Endothelial cell of umbilical vein (primary cell): Measurements from ENCODE around the gene CCNK. TPM values are rescaled to one million over a fixed set of nuclear protein-coding genes. Genes with fewer than 3 reads are reported as not detected.

Source experiments
- BruUV-seq: library from RNA; stranded (reverse); fragments of 400-500 nt; replicated peaks from 2 replicates; lab custom pipeline; 2021; lab: Mats Ljungman, UMichigan
- CTCF ChIA-PET: fragments of 300-600, 350-600 bp; sonication (Branson Sonifier 250); formaldehyde crosslinking; loops from one replicate; lab custom pipeline; 2021; ENCODE audit warnings: antibody characterized with exemption, inconsistent platforms; lab: Charles Lee
- POLR2A ChIA-PET: fragments of 300-600, 350-600 bp; sonication (Branson Sonifier 250); formaldehyde crosslinking; loops from one replicate; lab custom pipeline; 2021; ENCODE audit warnings: antibody characterized with exemption, inconsistent platforms; lab: Charles Lee
- DNase-seq: peaks from one replicate; pipeline ENCODE4 v3.0.0-alpha.2; 2011; ENCODE audit warnings: low read depth, low spot score
- FAIRE-seq: peaks from 2 replicates; lab custom pipeline; 2011; peaks lifted over from hg19 to GRCh38; lab: Jason Lieb, UNC
- H2AFZ ChIP-seq: 2 replicates; pipeline ENCODE4 v1.6.0; 2012; ENCODE audit warnings: low read depth, low read length, control low read depth, inconsistent platforms
- H3K27ac ChIP-seq: 2 replicates; pipeline ENCODE4 v1.5.1; 2011; ENCODE audit warnings: low read depth, mild to moderate bottlenecking, control low read depth, low read length, moderate library complexity; ENCODE audit not compliant: insufficient read depth
- H3K27me3 ChIP-seq, 2 experiments: 2 replicates each; pipeline versions ENCODE4 v1.6.0 to v1.6.1; 2011; ENCODE audit warnings: low read length in 2 of 2, mixed read lengths in 1 of 2; ENCODE audit not compliant: control insufficient read depth in 2 of 2, insufficient read depth in 2 of 2
- H3K36me3 ChIP-seq, 2 experiments: 2 replicates in 1 of 2; 3 replicates in 1 of 2; pipeline ENCODE4 v1.5.1; 2011; ENCODE audit warnings: low read length in 2 of 2, mild to moderate bottlenecking in 1 of 2, moderate library complexity in 1 of 2; ENCODE audit not compliant: control insufficient read depth in 2 of 2, insufficient read depth in 2 of 2; ENCODE audit errors: extremely low read depth in 1 of 2
- H3K4me1 ChIP-seq: 3 replicates; pipeline ENCODE4 v1.5.1; 2011; ENCODE audit warnings: mild to moderate bottlenecking, low read length; ENCODE audit not compliant: control insufficient read depth, insufficient read depth; ENCODE audit errors: extremely low read depth
- H3K4me2 ChIP-seq: 2 replicates; pipeline ENCODE4 v1.6.1; 2011; ENCODE audit warnings: low read length, control low read depth, mixed read lengths; ENCODE audit not compliant: insufficient read depth
- H3K4me3 ChIP-seq, 3 experiments: fragments of 200-600 bp in 1 of 3; sonication (generic), shearing (Covaris generic) in 1 of 3; replicated peaks in 1 of 3; 2 replicates each; pipeline ENCODE4 v1.5.1; 2011 to 2016; ENCODE audit warnings: control low read depth in 3 of 3, low read length in 3 of 3, mild to moderate bottlenecking in 2 of 3, inconsistent platforms in 1 of 3, low read depth in 1 of 3, moderate library complexity in 1 of 3; ENCODE audit not compliant: insufficient read depth in 1 of 3
- H3K79me2 ChIP-seq: 2 replicates; pipeline ENCODE4 v1.6.0; 2012; ENCODE audit warnings: low read length, inconsistent platforms; ENCODE audit not compliant: control insufficient read depth, insufficient read depth
- H3K9ac ChIP-seq: replicated peaks from 2 replicates; pipeline ENCODE3; 2011; ENCODE audit warnings: low read length, control low read depth; ENCODE audit not compliant: insufficient read depth; ENCODE audit errors: extremely low read depth
- H3K9me1 ChIP-seq: replicated peaks from 3 replicates; pipeline ENCODE4 v1.6.0; 2011; ENCODE audit warnings: mild to moderate bottlenecking, low read length; ENCODE audit not compliant: control insufficient read depth, insufficient read depth; ENCODE audit errors: extremely low read depth
- H3K9me3 ChIP-seq: replicated peaks from 2 replicates; pipeline ENCODE4 v1.5.1; 2012; ENCODE audit warnings: low read length, inconsistent platforms; ENCODE audit not compliant: control insufficient read depth, insufficient read depth
- H4K20me1 ChIP-seq: replicated peaks from 2 replicates; pipeline ENCODE3; 2011; ENCODE audit warnings: mild to moderate bottlenecking, low read length; ENCODE audit not compliant: control insufficient read depth, insufficient read depth; ENCODE audit errors: extremely low read depth
- CTCF ChIP-seq, 2 donors: IDR thresholded peaks; 1 replicate in 1 of 2; 2 replicates in 1 of 2; pipeline ENCODE4 v1.5.1; 2011; ENCODE audit warnings: low read length in 2 of 2, mild to moderate bottlenecking in 2 of 2, moderate library complexity in 2 of 2, control low read depth in 1 of 2, inconsistent platforms in 1 of 2, low read depth in 1 of 2; ENCODE audit not compliant: insufficient read depth in 1 of 2; ENCODE audit errors: extremely low read depth in 1 of 2
- EZH2 ChIP-seq: IDR thresholded peaks from 2 replicates; pipeline ENCODE4 v1.6.1; 2012; ENCODE audit warnings: borderline replicate concordance, low read depth, mild to moderate bottlenecking, moderate library complexity, low read length, inconsistent platforms; ENCODE audit not compliant: severe bottlenecking
- FOS ChIP-seq: IDR thresholded peaks from 2 replicates; pipeline ENCODE4 v1.6.1; 2011; ENCODE audit warnings: mild to moderate bottlenecking, low read length, moderate library complexity, borderline replicate concordance; ENCODE audit not compliant: insufficient read depth
- GATA2 ChIP-seq: IDR thresholded peaks from 2 replicates; pipeline ENCODE4 v1.7.0; 2011; ENCODE audit warnings: low read depth, mild to moderate bottlenecking, moderate library complexity, mixed read lengths, low read length; ENCODE audit not compliant: insufficient read length, insufficient read depth
- JUN ChIP-seq: IDR thresholded peaks from 2 replicates; pipeline ENCODE4 v1.6.1; 2011; ENCODE audit warnings: borderline replicate concordance, low read depth; ENCODE audit not compliant: insufficient read length, insufficient read depth
- MAX ChIP-seq: IDR thresholded peaks from 2 replicates; pipeline ENCODE4 v1.6.1; 2011; ENCODE audit not compliant: insufficient read depth, insufficient read length
- MYC ChIP-seq: IDR thresholded peaks from one replicate; pipeline ENCODE4 v1.6.1; 2011; ENCODE audit warnings: mild to moderate bottlenecking, low read depth, low read length
- POLR2A ChIP-seq: IDR thresholded peaks from 2 replicates; pipeline ENCODE4 v1.6.1; 2012; ENCODE audit warnings: low read depth, mild to moderate bottlenecking, control low read depth, low read length
- POLR2AphosphoS5 ChIP-seq: IDR thresholded peaks from 2 replicates; pipeline ENCODE4 v1.6.1; 2012; ENCODE audit warnings: low read depth, mild to moderate bottlenecking, control low read depth, low read length, moderate library complexity; ENCODE audit not compliant: insufficient read depth
- dilution Hi-C: fragments of 300-500 bp; cut with MboI; formaldehyde crosslinking; loops from one replicate; pipeline ENCODE4 v1.15.0; 2019; ENCODE audit warnings: low sequenced_read_pairs; ENCODE audit not compliant: extremely low pct_ligation_motif_present
- intact Hi-C: fragments of 100-400 bp; cut with micrococcal nuclease; formaldehyde crosslinking; loops from one replicate; pipeline ENCODE4 v1.10.0; 2022
- polyA plus RNA-seq, 4 experiments: library from polyadenylated mRNA; depleted of rRNA in 3 of 4; stranded (reverse) in 3 of 4; unstranded in 1 of 4; fragments of >200 nt; gene quantifications; 2 replicates each; pipeline versions ENCODE4 v1.2.1 to v1.2.3, GENCODE V29; 2011 to 2012; ENCODE audit warnings: missing spikeins in 1 of 4
- total RNA-seq: library from RNA; stranded (reverse); gene quantifications from 2 replicates; pipeline ENCODE4 v1.2.3, GENCODE V29; 2021

Gene CCNK
- total and polyA plus RNA-seq, 2 donors (not counting 3 experiments of a cell fraction or from before 2014, with no cell fraction given) = 11.9 to 59.3 TPM

GRCh38 chr14:99481745-99482099 lies 513 bp downstream of the CCNK start:
- Histone ChIP-seq H3K79me2 (peaks cover 86% of the 10 kb centered on the region), H3K9me3 (no peaks in the 10 kb centered on the region), H3K36me3 (no peaks in the 10 kb centered on the region), H3K4me1 (peaks cover 23% of the 10 kb centered on the region), H3K27me3 (no peaks in the 10 kb centered on the region), H3K27ac (peak overlapping the region; percentile 66), H4K20me1 (peaks cover 17% of the 10 kb centered on the region), H3K4me2 (peak overlapping the region; percentile 95), H3K4me3 (peak overlapping the region; percentile 76 to 99 (median 86)), H2AFZ (peak overlapping the region; percentile 66), H3K9me1 (no peaks in the 10 kb centered on the region), H3K9ac (peak overlapping the region; percentile 87)
- intact Hi-C loops (loop anchor here (1.0 to 2.0 kb wide), 2 partner anchors 203 to 759 kb away; partner anchors contain the start of gene CYP46A1), dilution Hi-C loops (no loop called here)
- TF ChIP-seq CTCF (IDR thresholded peaks at IDR 0.05; ENCODE audit: extremely low read depth in 1 of 2, insufficient read depth in 1 of 2, low read depth in 1 of 2, low read length in 2 of 2) (no peak), MAX (no peak), POLR2A (no peak), EZH2 (no peak), GATA2 (no peak), MYC (no peak), FOS (no peak), POLR2AphosphoS5 (no peak), JUN (no peak)
- ChIA-PET POLR2A (interaction anchor here (2.2 kb wide), 1 partner anchor 9 kb away, joined by 7 read pairs; no protein-coding TSS in a partner anchor), CTCF (no interaction called here)
- no peak for DNase-seq
- FAIRE-seq = no peak
- BruUV-seq = no TSS peak
